Karpas-422 (cell line): ENCODE data around the gene TMEM271. TPM values are rescaled to one million over a fixed set of nuclear protein-coding genes. Genes with fewer than 3 reads are reported as not detected.

ENCODE experiments used
- DNase-seq: peaks from one replicate; pipeline ENCODE4 v3.0.0-alpha.2; 2015
- H2AFZ ChIP-seq: fragments of 200-600 bp; sonication (generic); 2 replicates; pipeline ENCODE4 v1.6.1; 2014; ENCODE audit warnings: antibody characterized with exemption, low read length, mixed read lengths
- H3K27ac ChIP-seq: fragments of 200-600 bp; sonication (generic); 2 replicates; pipeline ENCODE4 v1.5.1; 2014; ENCODE audit warnings: mild to moderate bottlenecking, low read length, moderate library complexity
- H3K27me3 ChIP-seq: fragments of 200-600 bp; sonication (generic); 2 replicates; pipeline ENCODE4 v1.6.1; 2014; ENCODE audit warnings: low read length, mixed read lengths
- H3K36me3 ChIP-seq: fragments of 200-600 bp; sonication (generic); 2 replicates; pipeline ENCODE4 v1.6.1; 2014; ENCODE audit warnings: low read length, mixed read lengths; ENCODE audit not compliant: insufficient read depth
- H3K4me1 ChIP-seq: fragments of 200-600 bp; sonication (generic); 2 replicates; pipeline ENCODE4 v1.6.1; 2014; ENCODE audit warnings: mild to moderate bottlenecking, low read length, mixed read lengths
- H3K4me2 ChIP-seq: fragments of 200-600 bp; sonication (generic); 2 replicates; pipeline ENCODE4 v1.6.1; 2014; ENCODE audit warnings: low read length, low read depth, mild to moderate bottlenecking; ENCODE audit not compliant: poor library complexity, severe bottlenecking
- H3K4me3 ChIP-seq: fragments of 200-600 bp; sonication (generic); 2 replicates; pipeline ENCODE4 v1.5.1; 2014; ENCODE audit warnings: mild to moderate bottlenecking, antibody characterized with exemption, low read length, mixed read lengths
- H3K79me2 ChIP-seq: fragments of 200-600 bp; sonication (generic); 2 replicates; pipeline ENCODE4 v1.6.1; 2014; ENCODE audit warnings: mild to moderate bottlenecking, low read length, mixed read lengths
- H3K9ac ChIP-seq: fragments of 200-600 bp; sonication (generic); 2 replicates; pipeline ENCODE4 v1.6.0; 2014; ENCODE audit warnings: low read length
- H3K9me2 ChIP-seq: fragments of 200-600 bp; sonication (generic), shearing (Covaris generic); replicated peaks from 2 replicates; pipeline ENCODE4 v1.6.0; 2014; ENCODE audit warnings: mild to moderate bottlenecking, low read length, moderate library complexity; ENCODE audit not compliant: insufficient read depth
- H3K9me3 ChIP-seq: fragments of 300-700, 200-600 bp; sonication (generic); 2 replicates; pipeline ENCODE4 v1.6.1; 2014; ENCODE audit warnings: low read length, mixed read lengths
- H4K20me1 ChIP-seq: fragments of 200-600 bp; sonication (generic); 2 replicates; pipeline ENCODE4 v1.6.1; 2014; ENCODE audit warnings: mild to moderate bottlenecking, antibody characterized with exemption, low read length, low read depth; ENCODE audit not compliant: insufficient read depth
- total RNA-seq: library from RNA; depleted of rRNA; stranded (reverse); fragments of >200 nt; shearing (Covaris generic); gene quantifications from 2 replicates; pipeline ENCODE4 v1.2.3, GENCODE V29; 2014; ENCODE audit warnings: low replicate concordance; rRNA removed

Gene TMEM271, protein sequence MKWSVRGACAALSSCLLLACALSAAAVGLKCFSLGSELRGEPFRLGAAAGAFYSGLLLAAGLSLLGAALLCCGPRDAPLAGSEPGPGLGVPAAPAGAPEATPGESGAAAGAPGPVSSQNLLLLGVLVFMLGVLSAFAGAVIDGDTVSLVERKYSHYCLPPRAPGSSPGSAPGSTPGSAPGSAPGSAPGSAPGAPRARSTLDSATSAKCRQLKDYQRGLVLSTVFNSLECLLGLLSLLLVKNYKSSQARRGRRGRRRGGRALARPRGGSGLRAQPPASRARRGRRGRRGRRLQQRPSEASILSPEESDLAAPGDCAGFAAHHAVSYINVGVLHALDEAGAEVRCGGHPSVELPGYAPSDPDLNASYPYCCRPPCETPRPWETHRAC
- not detected in 2 replicates for total RNA-seq

DNA sequence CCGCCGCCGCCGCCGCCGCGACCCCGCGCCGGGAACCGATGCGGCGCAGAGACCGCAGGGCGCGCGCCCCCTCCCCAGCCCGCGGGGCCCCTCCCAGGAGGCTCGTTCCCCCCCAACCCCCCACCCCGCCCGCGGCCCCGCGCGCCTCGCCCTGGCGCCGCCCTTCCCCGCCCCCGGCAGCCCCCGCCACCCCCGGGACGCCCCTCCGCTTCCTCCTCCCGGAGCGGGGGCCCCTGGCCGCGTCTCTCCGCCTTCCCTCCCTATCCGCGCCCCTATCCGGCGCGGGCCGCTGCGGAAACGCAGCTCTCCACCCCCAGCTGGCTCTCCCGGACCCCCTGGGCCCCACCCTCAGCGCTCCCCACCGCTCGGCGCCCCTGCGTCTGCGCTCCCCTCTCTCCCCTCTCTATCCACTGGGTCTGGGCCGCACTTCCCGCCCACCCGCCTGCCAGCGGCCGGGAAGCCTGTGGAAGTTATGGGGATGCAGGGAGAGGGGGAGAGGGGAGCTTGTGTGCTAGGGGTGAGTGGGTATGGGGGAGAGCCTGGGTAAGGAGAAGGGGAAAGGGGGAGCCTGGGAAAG lies at the start of gene TMEM271:
TMEM271 (minus strand) TSS at position 51 of the 577 bp plus-strand sequence. CDS start 233 bp downstream, outside the sequence.
- H3K27ac ChIP-seq, result no peak within 1 kb of the TSS
- no peaks in the 10 kb centered on the region for H3K9me2 ChIP-seq
- H3K36me3 ChIP-seq, result no peaks in the 10 kb centered on the region
- peaks cover 4% of the 10 kb centered on the region for H3K4me1 ChIP-seq
- no peak within 1 kb of the TSS for H3K9ac ChIP-seq
- no peak within 1 kb of the TSS for H2AFZ ChIP-seq
- no peak for DNase-seq
- H4K20me1 ChIP-seq, result no peaks in the 10 kb centered on the region
- no peak within 1 kb of the TSS for H3K4me3 ChIP-seq
- H3K9me3 ChIP-seq, result no peaks in the 10 kb centered on the region
- H3K79me2 ChIP-seq, result no peaks in the 10 kb centered on the region
- no peak within 1 kb of the TSS for H3K4me2 ChIP-seq
- H3K27me3 ChIP-seq, result no peaks in the 10 kb centered on the region

DNA sequence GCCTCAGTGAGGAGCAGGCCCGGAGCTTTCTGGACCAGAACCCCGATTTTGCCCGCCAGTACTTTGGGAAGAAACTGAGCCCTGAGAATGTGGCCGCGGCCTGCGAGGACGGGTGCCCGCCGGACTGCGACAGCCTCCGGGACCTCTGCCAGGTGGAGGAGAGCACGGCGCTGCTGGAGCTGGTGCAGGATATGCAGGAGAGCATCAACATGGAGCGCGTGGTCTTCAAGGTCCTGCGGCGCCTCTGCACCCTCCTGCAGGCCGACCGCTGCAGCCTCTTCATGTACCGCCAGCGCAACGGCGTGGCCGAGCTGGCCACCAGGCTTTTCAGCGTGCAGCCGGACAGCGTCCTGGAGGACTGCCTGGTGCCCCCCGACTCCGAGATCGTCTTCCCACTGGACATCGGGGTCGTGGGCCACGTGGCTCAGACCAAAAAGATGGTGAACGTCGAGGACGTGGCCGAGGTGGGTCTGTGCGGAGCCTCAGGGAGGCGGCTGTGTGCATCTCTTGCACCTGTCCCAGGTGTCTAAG lies 49.6 kb upstream of the TMEM271 start:
- Histone ChIP-seq H3K9me2 (no peaks in the 10 kb centered on the region), H4K20me1 (no peaks in the 10 kb centered on the region), H3K4me1 (no peaks in the 10 kb centered on the region), H3K9me3 (no peaks in the 10 kb centered on the region), H3K4me3 (no peak overlapping the region), H3K27ac (no peak overlapping the region), H3K79me2 (no peaks in the 10 kb centered on the region), H3K27me3 (no peaks in the 10 kb centered on the region), H3K36me3 (no peaks in the 10 kb centered on the region), H3K4me2 (no peak overlapping the region), H3K9ac (no peak overlapping the region), H2AFZ (no peak overlapping the region)
- DNase-seq, result no peak

DNA sequence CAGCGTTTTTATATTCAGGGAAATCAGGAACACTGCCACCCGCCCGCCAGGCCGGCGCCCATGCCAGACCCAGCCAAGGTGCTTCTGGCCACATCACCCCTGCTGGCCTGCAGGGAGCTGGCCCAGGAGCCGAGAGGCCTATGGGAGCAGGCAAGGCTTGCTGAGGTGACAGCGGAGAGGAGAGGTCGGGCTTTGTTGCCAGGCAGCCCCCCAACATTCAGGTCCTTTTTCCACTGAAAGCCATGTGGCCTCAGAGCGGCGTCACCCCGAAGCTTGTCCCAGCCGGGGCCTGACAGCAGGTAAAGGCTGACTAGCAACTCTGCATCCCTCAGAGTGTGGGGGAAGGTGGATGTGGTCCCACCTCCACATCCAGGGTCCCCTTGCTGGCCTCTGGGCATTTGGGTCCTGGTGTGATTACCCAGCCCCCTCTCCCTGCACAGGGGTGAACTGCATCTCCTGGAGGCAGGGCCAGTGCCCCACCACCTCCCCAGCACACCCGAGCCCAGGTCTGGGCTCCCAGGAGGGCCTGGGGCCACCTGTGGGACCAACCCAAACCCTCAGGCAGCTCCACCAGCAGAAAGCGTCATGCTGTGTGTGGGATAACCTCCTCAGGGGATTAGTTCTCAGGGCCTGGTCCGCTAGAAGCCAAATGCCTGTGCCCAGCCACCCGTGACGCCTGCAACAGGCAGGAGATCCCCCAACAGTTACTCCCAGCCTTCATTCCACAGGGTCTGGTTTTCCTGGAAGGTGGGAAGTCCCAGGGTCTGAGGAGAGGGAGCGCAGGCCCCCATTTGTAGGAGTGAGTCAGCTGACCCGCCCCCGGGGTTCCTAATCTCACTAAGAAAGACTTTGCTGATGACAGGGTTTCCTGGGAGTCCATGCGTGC lies 48.9 kb upstream of the TMEM271 start, which contains the start of gene PDE6B:
PDE6B (plus strand) TSS at position 869 of the 886 bp plus-strand sequence. CDS start 54 bp downstream, outside the sequence.
- no peaks in the 10 kb centered on the region for H3K36me3 ChIP-seq
- no peak within 1 kb of the TSS for H3K4me3 ChIP-seq
- no peak within 1 kb of the TSS for H3K9ac ChIP-seq
- DNase-seq, result no peak
- no peak within 1 kb of the TSS for H3K27ac ChIP-seq
- H4K20me1 ChIP-seq, result no peaks in the 10 kb centered on the region
- no peak within 1 kb of the TSS for H2AFZ ChIP-seq
- H3K4me2 ChIP-seq, result no peak within 1 kb of the TSS
- no peaks in the 10 kb centered on the region for H3K9me3 ChIP-seq
- H3K27me3 ChIP-seq, result no peaks in the 10 kb centered on the region
- H3K9me2 ChIP-seq, result no peaks in the 10 kb centered on the region
- no peaks in the 10 kb centered on the region for H3K4me1 ChIP-seq
- no peaks in the 10 kb centered on the region for H3K79me2 ChIP-seq

DNA sequence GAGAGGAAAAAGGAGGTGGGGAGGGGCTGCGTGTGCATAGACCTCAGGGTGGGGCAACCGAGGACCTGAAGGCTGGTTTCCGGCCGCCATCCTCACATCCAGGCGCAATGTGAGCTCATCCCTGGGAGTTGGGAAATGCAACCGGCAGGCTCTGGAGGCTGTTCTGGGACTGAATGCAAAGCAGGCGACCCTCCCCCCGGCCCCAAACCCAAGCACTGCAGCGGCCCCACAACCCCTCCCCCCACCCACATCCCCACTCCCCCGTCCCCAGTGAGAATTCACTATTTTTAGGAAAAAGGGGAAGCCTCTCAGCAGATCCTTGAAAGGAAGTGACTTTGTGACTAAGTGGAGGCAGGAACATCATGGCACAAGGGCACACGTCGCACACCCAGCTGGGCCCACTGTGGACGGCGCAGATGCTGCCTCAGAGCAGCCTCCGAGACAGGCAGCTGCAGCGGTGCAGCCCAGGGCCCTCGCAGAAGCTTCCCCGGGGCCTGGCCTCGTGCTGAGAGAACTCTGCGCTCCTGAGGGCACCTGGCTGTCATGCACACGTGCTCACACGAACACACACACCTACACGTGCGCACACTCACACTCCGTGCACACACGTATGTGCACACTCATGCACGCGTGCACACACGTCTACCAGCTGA lies 47.9 kb upstream of the TMEM271 start:
- Histone ChIP-seq H2AFZ (no peak overlapping the region), H3K9ac (no peak overlapping the region), H3K27ac (no peak overlapping the region), H3K36me3 (no peaks in the 10 kb centered on the region), H3K4me3 (no peak overlapping the region), H4K20me1 (no peaks in the 10 kb centered on the region), H3K79me2 (no peaks in the 10 kb centered on the region), H3K4me1 (no peaks in the 10 kb centered on the region), H3K27me3 (no peaks in the 10 kb centered on the region), H3K9me3 (no peaks in the 10 kb centered on the region), H3K4me2 (no peak overlapping the region), H3K9me2 (no peaks in the 10 kb centered on the region)
- DNase-seq, result no peak

DNA sequence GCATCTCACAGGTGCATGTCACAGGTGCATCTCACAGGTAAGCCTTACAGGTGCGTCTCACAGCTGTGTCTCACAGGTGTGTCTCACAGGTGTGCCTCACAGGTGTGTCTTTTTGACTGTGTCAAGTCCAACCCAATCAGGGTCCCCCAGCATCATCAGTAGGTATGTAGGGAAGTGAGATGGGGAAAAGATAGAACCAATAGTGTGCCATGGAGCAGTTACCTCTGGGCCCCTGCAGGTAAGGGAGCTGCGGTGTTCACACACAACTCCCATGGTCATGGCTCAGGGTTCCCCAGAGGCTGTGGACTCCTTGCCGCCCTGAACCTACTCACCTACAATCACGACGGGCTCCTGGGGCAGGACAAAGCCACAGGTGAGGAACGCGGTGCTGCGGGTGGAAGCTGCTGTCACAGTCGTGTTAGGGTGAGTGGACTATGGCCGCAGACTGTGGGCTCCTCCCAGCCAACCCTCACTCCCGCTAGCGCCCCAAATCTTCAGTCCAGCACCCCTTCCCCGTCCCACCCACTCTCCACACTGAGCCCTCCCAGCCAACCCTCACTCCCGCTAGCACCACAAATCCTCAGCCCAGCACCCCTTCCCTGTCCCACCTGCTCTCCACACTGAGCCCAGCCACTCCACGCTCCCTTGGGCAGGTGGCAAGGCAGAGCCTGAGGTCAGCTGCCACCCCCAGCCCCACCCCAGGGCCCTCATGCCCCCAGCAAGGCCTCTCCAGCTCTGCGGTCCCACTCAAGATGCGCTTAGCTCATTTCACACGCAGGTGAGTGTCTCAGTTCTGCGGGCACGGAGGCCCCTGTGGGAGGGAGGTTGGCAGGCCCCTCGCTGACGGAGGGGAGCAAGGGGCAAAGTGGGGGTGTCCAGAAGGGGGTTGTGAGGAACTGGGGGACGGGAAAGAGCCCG lies 47.2 kb upstream of the TMEM271 start:
- no peaks in the 10 kb centered on the region for H3K27me3 ChIP-seq
- no peak overlapping the region for H3K9ac ChIP-seq
- H3K79me2 ChIP-seq, result no peaks in the 10 kb centered on the region
- no peaks in the 10 kb centered on the region for H4K20me1 ChIP-seq
- H3K36me3 ChIP-seq, result no peaks in the 10 kb centered on the region
- H3K4me2 ChIP-seq, result no peak overlapping the region
- no peak overlapping the region for H2AFZ ChIP-seq
- no peaks in the 10 kb centered on the region for H3K9me3 ChIP-seq
- no peak overlapping the region for H3K4me3 ChIP-seq
- no peak for DNase-seq
- no peaks in the 10 kb centered on the region for H3K4me1 ChIP-seq
- H3K27ac ChIP-seq, result no peak overlapping the region
- no peaks in the 10 kb centered on the region for H3K9me2 ChIP-seq

DNA sequence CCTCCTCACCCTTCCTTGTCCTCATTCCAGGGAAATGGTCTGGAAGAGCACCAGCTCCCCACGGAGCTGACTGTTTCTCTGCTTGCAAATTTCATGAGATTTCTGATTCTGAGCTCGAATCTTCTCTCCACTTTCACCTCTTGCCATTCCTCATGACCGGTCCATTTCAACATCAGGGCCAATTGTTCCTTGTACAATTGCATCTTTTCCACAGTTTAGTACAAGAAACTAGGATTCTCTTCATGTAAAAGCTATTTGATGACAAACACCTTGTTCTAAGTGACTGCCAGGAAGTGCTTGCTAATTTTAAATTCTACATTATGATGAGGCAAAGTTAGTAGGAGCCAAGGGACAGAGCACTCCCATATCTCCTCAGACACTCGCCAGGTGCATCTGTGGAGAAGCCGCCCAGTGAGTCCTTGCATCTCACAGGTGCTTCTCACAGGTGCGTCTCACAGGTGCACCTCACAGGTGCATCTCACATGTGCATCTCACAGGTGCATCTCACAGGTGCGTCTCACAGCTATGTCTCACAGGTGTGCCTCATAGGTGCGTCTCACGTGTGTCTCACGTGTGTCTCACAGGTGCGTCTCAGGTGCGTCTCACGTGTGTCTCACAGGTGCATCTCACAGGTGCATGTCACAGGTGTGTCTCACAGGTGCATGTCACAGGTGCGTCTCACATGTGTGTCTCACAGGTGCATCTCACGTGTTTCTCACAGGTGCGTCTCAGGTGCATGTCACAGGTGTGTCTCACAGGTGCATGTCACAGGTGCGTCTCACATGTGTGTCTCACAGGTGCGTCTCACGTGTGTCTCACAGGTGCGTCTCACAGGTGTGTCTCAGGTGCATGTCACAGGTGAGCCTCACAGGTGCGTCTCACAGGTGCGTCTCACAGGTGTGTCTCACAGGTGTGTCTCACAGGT lies 46.2 kb upstream of the TMEM271 start:
- Histone ChIP-seq H2AFZ (no peak overlapping the region), H3K9ac (no peak overlapping the region), H3K9me3 (no peaks in the 10 kb centered on the region), H3K36me3 (no peaks in the 10 kb centered on the region), H3K4me3 (no peak overlapping the region), H4K20me1 (no peaks in the 10 kb centered on the region), H3K79me2 (no peaks in the 10 kb centered on the region), H3K9me2 (no peaks in the 10 kb centered on the region), H3K4me1 (no peaks in the 10 kb centered on the region), H3K27me3 (no peaks in the 10 kb centered on the region), H3K27ac (no peak overlapping the region), H3K4me2 (no peak overlapping the region)
- no peak for DNase-seq
